T1000 (cell line): ENCODE measurements around the gene LRFN2.

Source experiments
- DNase-seq: peaks from one replicate; lab custom pipeline; 2025; ENCODE audit warnings: mixed read lengths; lab: John Stamatoyannopoulos, UW

The LRFN2 gene

DNA sequence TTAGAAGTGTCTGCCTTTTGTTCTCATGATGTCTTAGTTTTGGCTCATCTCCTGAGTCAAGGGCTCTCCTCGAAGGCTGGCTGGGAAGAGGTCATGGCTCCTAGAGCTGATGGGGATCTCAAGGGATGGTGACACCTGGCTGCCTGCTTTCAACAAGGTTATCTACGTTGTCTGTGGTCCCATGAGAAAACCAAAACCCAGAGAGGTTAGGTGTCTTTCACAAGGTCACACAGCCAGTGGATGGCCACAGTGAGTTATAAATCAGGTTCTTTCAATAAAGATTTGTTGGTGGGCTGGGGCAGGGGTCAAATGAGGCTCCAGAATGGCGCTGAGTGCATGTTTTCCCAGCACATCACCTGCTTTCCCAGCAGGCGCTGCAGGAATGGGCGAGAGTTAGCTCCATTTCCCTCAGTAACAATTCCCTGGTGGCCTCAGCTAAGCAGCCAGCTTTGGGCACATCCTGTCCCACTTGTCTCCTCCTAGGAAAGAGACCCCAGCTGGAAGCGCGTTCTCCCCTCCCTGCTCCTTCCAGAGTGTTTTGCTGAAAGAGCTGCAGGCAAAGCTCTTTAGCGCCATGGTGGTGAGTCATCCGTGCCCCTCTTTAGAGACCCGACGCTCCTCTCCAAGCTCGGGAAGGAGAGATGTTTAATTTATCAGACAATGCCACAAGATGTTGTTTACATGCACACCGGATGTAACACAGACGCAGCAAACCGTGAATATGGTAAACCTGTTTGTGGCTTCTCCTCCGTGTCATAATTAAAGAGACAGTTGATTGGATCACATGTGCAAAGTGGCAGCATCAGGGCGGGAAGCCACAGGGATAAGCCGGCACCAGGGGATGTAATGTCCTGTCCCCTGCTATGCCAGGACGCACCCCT is 109.7 kb downstream of the LRFN2 start:
- no peak for DNase-seq

GRCh38 chr6:40476673-40477072 is 110.5 kb downstream of the LRFN2 start:
- DNase-seq = no peak

GRCh38 chr6:40474937-40475336 is 112.2 kb downstream of the LRFN2 start:
- DNase-seq = no peak

DNA sequence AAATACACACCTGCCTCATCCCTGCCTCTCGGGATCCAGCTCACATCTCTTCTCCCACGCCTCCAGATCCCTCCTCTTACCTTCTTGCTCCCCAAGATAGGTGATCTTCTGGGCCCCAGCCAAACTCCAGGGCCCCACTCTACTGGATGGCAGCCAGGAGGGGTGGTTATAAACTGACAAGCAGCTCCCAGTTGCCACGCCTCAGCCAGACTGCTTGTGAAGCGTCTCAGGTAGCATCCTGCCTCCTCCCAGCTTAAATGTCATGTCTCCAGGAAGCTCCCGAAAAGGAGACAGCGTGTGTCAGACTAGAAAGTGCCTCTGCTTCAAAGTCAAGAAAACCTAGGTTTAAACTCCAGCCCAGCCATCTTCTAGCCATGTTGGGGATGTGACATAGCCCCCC is 114.1 kb downstream of the LRFN2 start:
- DNase-seq = no peak

- no peak for DNase-seq
Observed at GRCh38 chr6:40472353-40472752, 114.8 kb downstream of the LRFN2 start.

- DNase-seq = no peak
Observed at GRCh38 chr6:40471243-40471642, 115.9 kb downstream of the LRFN2 start.

- DNase-seq = no peak
Observed at GRCh38 chr6:40469323-40469722, 117.8 kb downstream of the LRFN2 start.

GRCh38 chr6:40466986-40467539 is 120.1 kb downstream of the LRFN2 start:
- DNase-seq = no peak

- no peak for DNase-seq
Observed at GRCh38 chr6:40461643-40462042, 125.5 kb downstream of the LRFN2 start.

DNA sequence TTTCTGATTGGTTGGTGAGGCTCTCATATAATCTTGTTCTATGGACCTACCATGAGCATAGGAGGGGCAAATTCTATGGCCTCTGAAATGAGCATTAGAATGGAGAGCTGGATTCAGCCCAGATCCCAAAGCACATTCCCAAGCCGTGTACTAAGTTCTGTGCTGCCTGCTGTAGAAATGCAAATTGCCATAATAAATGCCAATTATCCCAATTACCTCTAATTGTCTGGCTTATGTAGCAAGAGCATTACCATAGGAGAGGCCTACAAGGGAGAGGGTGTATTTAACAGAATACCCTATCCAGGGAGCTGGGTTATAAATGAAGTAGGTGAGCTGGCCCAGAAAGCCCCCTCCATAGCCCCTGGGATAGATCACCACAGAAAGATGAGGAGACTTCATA is 126.8 kb downstream of the LRFN2 start:
- DNase-seq = no peak

GRCh38 chr6:40457261-40457660 is 129.9 kb downstream of the LRFN2 start:
- no peak for DNase-seq

DNA sequence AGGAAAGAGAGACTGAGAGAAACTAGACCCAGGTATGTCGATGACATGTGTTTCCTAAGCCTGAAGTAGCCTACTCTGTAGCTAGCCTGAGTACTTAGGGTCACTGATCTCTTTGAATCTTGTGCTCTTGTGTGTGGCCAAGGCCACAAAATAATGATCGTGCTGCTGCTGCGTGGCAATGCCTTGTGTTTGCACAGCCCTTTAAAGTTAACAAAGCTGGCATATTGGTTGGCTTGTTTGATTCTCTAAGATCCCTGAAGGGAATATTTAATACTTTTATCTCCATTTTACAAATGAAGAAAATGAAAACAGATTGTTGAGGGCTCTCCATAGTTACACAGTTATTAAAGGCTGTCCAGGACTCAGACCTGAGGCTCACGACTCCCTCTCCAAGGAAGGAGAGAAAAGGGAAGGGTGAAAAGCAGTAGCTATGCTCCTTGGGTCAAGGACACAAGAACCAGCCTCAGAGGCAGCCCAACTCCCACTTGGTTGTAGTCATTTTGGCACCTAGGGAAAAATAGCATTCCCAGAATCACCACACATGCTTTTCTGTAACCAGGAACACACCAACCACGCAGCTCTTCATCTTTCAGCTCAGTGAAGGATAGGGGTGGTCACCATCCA is 130.7 kb downstream of the LRFN2 start:
- DNase-seq = no peak

DNA sequence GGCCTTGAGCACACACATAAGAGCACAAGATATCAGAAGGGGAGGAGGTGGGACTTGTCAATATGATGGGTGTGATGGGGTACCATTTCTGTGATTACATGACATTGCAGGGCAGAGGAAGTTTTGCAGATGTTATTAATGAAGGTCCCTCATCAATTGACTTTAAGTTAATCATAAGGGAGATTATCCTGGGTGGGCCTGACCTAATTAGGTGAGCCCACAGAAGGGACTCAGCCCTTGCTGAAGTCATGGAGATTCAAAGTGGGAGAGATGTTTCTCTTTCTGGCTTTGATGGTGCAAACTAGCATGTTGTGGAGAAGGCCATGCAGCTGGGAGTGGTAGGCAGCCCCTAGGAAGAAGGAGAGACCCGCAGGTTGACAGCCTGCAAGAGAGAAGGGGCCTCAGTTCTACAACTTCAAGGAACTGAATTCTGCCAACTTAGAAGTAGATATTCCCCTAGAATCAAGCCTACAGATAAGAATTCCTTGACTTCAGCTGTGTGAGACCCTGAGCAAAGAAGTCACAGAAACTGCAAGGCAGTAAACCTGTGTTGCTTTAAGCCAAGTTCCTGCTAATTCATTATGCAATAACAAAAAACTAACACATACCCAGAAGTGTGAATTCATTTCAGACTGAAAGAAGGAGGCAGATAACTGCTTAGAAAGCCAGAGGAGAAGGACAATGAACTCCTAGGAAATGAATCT is 131.3 kb downstream of the LRFN2 start:
- DNase-seq = no peak

GRCh38 chr6:40450483-40450882 is 136.7 kb downstream of the LRFN2 start:
- no peak for DNase-seq

DNA sequence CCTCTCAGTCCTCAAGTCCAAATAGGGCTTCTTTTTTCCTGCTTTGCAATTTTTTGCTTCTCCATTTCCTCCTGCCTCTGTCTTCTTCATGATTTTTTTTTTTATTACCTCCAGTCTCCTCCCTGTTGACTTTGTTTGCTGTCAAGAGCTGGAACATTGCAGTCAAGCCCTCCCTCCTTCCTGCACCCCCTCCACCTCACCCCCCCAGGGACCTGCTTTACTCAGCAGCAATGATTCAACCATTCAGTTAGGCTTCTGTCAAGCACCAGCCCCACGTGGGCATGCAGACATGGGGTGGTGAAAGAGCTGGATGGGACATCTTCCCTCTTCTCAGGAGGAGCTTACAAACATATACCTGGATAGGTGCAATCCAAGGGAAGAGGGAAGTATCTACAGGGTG is 142.4 kb downstream of the LRFN2 start:
- no peak for DNase-seq

DNA sequence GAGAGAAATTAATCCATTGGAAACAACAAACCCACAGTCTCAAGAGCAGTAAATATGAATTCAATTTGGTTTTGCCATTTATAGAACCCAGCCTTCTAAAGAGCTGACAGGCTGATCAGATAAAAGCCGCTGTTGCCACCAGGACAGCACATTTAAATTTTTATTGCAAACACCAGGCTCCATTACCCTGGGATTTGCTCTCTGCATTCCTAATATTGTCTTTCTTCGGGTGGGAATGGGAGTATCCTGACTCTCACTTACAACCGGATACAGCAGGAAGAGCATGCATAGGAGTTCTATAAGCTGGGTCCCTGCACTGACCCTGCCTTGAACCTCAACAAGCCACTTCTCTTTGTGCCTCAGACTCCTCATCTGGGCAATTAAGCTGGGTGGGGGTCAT is 142.9 kb downstream of the LRFN2 start:
- no peak for DNase-seq

DNA sequence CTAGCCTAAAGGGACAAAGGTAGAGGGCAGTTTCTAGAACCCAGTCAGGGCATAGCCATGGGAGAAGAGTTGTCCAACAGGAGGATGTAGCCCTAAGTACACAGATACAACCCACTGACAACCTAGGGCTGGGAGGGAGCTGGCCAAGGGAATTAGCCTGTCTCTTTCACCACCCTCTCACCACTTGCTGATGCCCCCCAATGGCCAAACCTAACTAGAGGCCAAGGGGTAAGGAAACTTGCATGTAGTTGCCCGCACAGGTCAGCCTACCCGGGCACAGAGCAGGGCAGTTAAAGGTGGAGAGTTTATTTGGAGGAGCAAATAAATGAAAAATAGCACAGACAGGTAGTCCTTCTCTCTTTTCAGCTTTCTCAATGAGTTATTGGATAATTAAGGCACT is 143.3 kb downstream of the LRFN2 start:
- DNase-seq = no peak

GRCh38 chr6:40442591-40442990 is 144.6 kb downstream of the LRFN2 start:
- DNase-seq = no peak

DNA sequence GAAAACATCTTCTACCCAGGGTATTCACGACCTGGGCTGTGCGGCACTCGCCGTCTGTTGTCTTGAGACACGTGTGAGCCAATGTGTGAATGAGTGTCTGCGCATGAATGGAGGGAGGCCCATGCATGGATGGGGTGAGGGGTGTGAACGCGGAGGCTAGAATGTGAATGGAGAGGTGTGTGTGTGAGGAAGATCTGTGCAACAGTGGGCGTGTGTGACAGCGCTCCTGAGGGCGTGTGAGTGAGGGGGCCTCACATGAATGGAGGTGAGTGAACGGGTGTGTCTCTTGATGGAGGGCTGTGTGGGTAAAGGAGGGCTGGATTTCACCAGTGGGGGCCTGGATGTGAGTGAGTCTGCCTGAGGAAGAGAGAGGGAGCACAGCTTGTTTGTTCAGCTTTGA is 146.0 kb downstream of the LRFN2 start:
- no peak for DNase-seq

DNA sequence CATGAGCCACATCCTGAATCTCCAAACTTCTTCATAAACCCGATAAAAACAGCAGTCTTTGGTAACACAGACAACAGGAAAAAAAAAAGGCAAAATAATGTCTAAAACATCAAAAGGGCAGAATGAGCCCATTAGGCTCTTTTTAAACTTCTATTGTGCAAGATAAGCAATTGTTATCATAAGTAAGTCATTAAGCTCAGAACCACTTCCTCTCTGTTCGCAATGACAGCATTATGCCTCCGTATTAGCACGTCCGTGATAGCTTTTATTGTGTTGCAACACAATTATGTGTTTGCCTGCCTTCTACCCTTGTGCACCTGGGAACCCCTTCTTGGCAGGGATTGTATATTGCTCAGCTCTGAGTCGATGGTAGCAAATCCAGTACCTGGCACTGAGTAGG is 147.1 kb downstream of the LRFN2 start:
- DNase-seq = no peak

- DNase-seq = no peak
Observed at GRCh38 chr6:40439026-40439800, 148.0 kb downstream of the LRFN2 start.
